Effector memory CD4-positive, alpha-beta T cell (primary cell): ENCODE results near the gene CSMD2.

Source experiments
- DNase-seq, 3 donors: peaks; one replicate each; pipeline ENCODE4 v3.0.0-alpha.2; 2020
- H3K27ac ChIP-seq: 2 replicates; pipeline ENCODE4 v1.7.0; 2013; ENCODE audit warnings: mild to moderate bottlenecking, low read length, moderate library complexity; ENCODE audit not compliant: insufficient read depth, poor library complexity, severe bottlenecking
- H3K27me3 ChIP-seq: replicated peaks from 2 replicates; pipeline ENCODE4 v1.7.0; 2013; ENCODE audit warnings: mild to moderate bottlenecking, low read length; ENCODE audit not compliant: insufficient read depth, control insufficient read depth, poor library complexity, severe bottlenecking
- H3K36me3 ChIP-seq: 2 replicates; pipeline ENCODE4 v1.7.0; 2013; ENCODE audit warnings: mild to moderate bottlenecking, low read length, moderate library complexity; ENCODE audit not compliant: control insufficient read depth, insufficient read depth
- H3K4me1 ChIP-seq: 2 replicates; pipeline ENCODE4 v1.7.0; 2013; ENCODE audit warnings: low read length, mild to moderate bottlenecking; ENCODE audit not compliant: control insufficient read depth, insufficient read depth, poor library complexity, severe bottlenecking
- H3K4me3 ChIP-seq: 2 replicates; pipeline ENCODE4 v1.7.0; 2013; ENCODE audit warnings: low read length, low read depth, mild to moderate bottlenecking; ENCODE audit not compliant: insufficient read depth, poor library complexity, severe bottlenecking
- H3K9me3 ChIP-seq: 2 replicates; pipeline ENCODE4 v1.7.0; 2013; ENCODE audit warnings: mild to moderate bottlenecking, low read length, moderate library complexity; ENCODE audit not compliant: control insufficient read depth

Gene CSMD2

GRCh38 chr1:33712186-33712585, 452.8 kb downstream of the CSMD2 start:
- H3K4me3 ChIP-seq: no peak overlapping the region
- no peak for DNase-seq
- H3K9me3 ChIP-seq: no peaks in the 10 kb centered on the region
- no peaks in the 10 kb centered on the region for H3K27me3 ChIP-seq
- no peak overlapping the region for H3K27ac ChIP-seq
- H3K4me1 ChIP-seq: no peaks in the 10 kb centered on the region
- no peaks in the 10 kb centered on the region for H3K36me3 ChIP-seq

DNA sequence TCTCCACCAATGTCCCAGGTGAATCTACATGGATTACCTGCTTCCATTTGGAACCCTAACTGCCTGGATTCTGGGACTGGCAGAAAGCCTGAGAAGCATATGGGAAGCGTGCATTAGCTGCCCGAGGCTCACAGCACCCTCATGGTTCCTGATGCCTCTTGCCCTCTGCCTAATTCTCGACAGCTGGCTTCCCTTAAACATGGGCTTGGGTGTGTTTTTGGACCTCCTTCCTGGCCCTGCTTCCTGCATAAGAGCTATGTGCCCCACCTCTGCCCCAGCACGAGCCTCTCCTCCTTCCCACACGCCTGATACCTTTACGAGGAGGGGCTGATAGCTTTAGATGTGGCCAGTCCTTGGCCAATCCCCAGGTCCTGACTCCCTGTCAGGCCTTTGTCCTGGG, 453.5 kb downstream of the CSMD2 start:
- H3K27me3 ChIP-seq: no peaks in the 10 kb centered on the region

GRCh38 chr1:33710967-33711366, 454.1 kb downstream of the CSMD2 start:
- no peak for DNase-seq
- Histone ChIP-seq H3K4me3 (no peak overlapping the region), H3K27ac (no peak overlapping the region), H3K36me3 (no peaks in the 10 kb centered on the region), H3K27me3 (no peaks in the 10 kb centered on the region), H3K9me3 (no peaks in the 10 kb centered on the region), H3K4me1 (no peaks in the 10 kb centered on the region)

More for the DNA sequence above, 453.5 kb downstream of the CSMD2 start:
- no peak overlapping the region for H3K27ac ChIP-seq
- H3K9me3 ChIP-seq: no peaks in the 10 kb centered on the region
- H3K36me3 ChIP-seq: no peaks in the 10 kb centered on the region
- no peak for DNase-seq
- no peaks in the 10 kb centered on the region for H3K4me1 ChIP-seq
- H3K4me3 ChIP-seq: no peak overlapping the region

DNA sequence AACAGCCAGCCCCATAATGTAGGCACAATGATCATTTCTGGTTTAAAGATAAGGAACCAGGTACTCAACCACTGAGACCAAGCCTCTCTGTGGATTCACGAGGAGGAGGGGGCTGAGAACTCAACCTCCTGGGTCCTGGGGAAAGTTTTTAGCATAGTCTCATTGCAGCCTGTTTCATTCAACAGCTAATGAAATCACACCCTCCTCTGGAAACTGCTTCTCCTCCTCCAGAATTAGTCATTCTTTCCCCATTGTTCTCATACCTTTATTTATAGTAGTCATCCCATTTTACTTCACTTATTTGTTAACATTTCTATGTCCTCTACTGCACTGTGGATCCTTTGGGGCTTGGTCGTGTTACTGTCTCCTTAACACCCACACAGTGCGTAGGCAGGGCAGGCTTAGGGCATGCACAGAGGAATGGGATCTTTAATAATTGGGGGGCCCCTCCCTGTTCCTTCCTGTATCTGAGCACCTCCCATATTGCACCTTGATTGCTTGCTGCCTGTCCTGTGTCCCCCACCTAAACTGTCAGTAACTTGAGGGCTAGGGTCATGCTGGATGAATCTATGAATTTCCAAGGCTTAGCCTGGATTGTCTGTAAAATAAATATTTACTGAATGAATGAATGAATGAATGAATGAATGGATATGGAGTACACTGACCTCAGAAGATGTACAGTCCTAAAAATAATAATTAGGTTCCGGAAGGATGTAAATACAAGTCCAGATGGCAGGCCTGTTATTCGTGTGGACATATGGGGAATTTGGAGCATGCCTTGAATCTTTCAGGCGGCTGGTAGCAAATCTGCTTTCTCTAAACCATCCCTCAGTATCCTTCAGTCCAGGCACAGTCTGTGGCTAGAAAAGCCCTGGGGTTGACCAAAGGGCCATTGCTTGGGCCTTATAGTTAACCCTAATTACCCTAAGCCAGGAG, 455.0 kb downstream of the CSMD2 start:
- no peaks in the 10 kb centered on the region for H3K9me3 ChIP-seq

DNA sequence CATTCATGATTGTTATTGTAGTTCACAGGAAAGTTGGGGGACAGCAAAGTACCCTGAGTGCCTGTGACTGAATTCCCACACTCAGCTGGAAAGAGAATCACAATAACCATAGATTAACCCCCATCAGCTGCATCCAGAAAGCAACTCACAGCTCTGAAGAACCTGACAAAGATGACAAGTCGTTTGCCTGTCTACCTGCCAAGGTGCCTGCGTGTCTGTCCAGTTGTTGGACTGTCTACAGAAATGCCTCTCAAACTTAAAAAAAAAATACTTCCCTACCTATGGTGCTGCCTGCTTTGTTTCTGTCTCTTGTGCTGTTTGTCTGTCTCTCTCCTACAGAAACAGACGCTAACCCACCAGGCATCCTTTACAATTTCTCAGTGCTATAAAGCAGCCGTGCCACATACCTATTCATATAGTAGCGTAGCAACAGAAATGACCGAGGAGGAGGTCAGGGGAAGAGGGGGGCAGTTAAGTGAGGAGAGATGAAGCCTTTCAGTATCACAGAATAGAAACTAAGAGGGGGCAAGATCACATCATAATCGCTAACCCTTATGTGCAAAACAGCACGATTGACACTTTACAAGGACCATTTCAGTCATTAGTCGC, 455.8 kb downstream of the CSMD2 start:
- Histone ChIP-seq H3K27ac (no peak overlapping the region), H3K27me3 (no peaks in the 10 kb centered on the region), H3K9me3 (no peaks in the 10 kb centered on the region), H3K4me3 (no peak overlapping the region), H3K36me3 (no peaks in the 10 kb centered on the region), H3K4me1 (no peaks in the 10 kb centered on the region)
- DNase-seq: no peak

More for the DNA sequence above, 455.0 kb downstream of the CSMD2 start:
- no peaks in the 10 kb centered on the region for H3K4me1 ChIP-seq
- no peak for DNase-seq
- H3K36me3 ChIP-seq: no peaks in the 10 kb centered on the region
- no peaks in the 10 kb centered on the region for H3K27me3 ChIP-seq
- H3K4me3 ChIP-seq: no peak overlapping the region
- no peak overlapping the region for H3K27ac ChIP-seq

GRCh38 chr1:33706634-33707255, 458.3 kb downstream of the CSMD2 start:
- no peak for DNase-seq
- no peaks in the 10 kb centered on the region for H3K36me3 ChIP-seq
- no peaks in the 10 kb centered on the region for H3K27me3 ChIP-seq
- H3K4me3 ChIP-seq: no peak overlapping the region
- no peak overlapping the region for H3K27ac ChIP-seq
- no peaks in the 10 kb centered on the region for H3K9me3 ChIP-seq
- no peaks in the 10 kb centered on the region for H3K4me1 ChIP-seq

GRCh38 chr1:33703464-33703863, 461.6 kb downstream of the CSMD2 start:
- Histone ChIP-seq H3K36me3 (no peaks in the 10 kb centered on the region), H3K4me3 (no peak overlapping the region), H3K9me3 (no peaks in the 10 kb centered on the region), H3K4me1 (no peaks in the 10 kb centered on the region), H3K27ac (no peak overlapping the region), H3K27me3 (no peaks in the 10 kb centered on the region)
- DNase-seq: no peak

DNA sequence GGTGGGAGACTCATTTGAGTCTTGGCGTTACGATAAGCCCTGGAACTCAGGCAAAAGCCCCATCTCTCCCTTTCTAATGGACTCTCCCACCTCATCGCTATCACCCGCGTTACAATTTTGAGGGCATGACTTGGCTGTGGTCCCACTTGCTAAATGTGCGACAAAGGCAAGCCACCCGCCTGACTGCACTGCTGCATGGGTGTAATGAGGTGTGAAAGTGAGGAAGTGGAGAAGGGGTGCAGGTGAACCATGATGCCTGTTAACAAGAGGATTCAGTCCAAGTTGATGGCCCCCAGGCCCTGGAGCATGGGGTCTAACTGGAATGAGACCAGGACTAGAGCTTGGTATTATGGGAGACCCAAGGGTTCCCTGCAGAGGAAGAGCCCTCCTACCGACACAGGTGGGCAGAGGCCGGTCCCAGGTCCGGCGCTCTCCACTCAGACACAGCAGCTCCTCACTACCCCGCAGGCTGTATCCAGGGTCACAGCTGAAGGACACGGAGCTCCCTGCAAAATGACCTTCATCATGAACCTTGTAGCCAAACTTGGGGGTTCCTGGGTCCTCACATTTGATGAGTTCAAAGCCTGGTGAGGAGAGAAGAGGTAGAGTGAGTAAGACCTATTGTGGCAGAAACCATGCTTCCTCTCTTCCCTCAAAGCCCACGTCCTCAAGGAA, 466.5 kb downstream of the CSMD2 start:
- no peak for DNase-seq
- no peak overlapping the region for H3K4me3 ChIP-seq
- no peak overlapping the region for H3K27ac ChIP-seq

DNA sequence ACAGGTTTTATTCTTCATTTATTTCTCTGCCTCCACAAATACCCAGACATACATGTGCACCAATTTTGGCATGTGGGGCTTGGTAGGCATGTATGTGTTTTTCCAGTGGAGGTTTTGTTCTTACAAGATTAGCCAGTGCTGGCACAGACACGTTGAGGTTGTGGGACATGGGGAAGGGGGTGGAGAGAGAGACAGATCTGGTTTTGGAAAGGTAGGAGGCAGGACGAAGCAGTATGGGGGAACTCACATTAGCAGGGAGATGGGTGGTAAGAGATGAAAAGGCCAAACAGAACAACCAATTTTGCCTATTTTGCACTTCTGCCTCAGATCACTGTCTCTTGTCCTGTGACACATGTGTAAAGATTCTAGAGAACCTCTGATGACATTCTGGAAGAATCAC, 467.2 kb downstream of the CSMD2 start:
- H3K36me3 ChIP-seq: no peaks in the 10 kb centered on the region
- no peak for DNase-seq
- H3K27me3 ChIP-seq: no peaks in the 10 kb centered on the region
- no peaks in the 10 kb centered on the region for H3K9me3 ChIP-seq
- no peak overlapping the region for H3K4me3 ChIP-seq
- no peaks in the 10 kb centered on the region for H3K4me1 ChIP-seq
- no peak overlapping the region for H3K27ac ChIP-seq

More for the DNA sequence above, 466.5 kb downstream of the CSMD2 start:
- H3K4me1 ChIP-seq: no peaks in the 10 kb centered on the region
- H3K9me3 ChIP-seq: no peaks in the 10 kb centered on the region
- H3K36me3 ChIP-seq: no peaks in the 10 kb centered on the region
- H3K27me3 ChIP-seq: no peaks in the 10 kb centered on the region
